HepG2 (cell line): ENCODE results near the gene PPP1R15A. TPM values are rescaled to one million over a fixed set of nuclear protein-coding genes. Genes with fewer than 3 reads are reported as not detected.

Source experiments
- ATAC-seq: fragments of 200-7000 bp; cut with Tn5 transposase; 3 replicates; pipeline ENCODE4 v1.9.1; 2020; ENCODE audit warnings: mild to moderate bottlenecking, moderate library complexity
- BruUV-seq: library from RNA; stranded (reverse); fragments of 400-500 nt; replicated peaks from 2 replicates; lab custom pipeline; 2021; lab: Mats Ljungman, UMichigan
- CTCF ChIA-PET: fragments of 300-600 bp; formaldehyde crosslinking; extraction: SDS; loops from one replicate; lab custom pipeline; 2021; ENCODE audit warnings: low total read pairs, inconsistent platforms, low intra/inter-chr PET ratio; lab: Yijun Ruan, JAX
- POLR2A ChIA-PET: fragments of 350-600 bp; sonication (Branson Sonifier 250); formaldehyde crosslinking; loops from one replicate; lab custom pipeline; 2020; ENCODE audit warnings: antibody characterized with exemption, inconsistent platforms; lab: Yijun Ruan, JAX
- DNase-seq: peaks from one replicate; pipeline ENCODE4 v3.0.0-alpha.2; 2015; ENCODE audit warnings: low spot score
- FAIRE-seq: peaks from 3 replicates; lab custom pipeline; 2011; peaks lifted over from hg19 to GRCh38; lab: Jason Lieb, UNC
- H2AFZ ChIP-seq: one replicate; pipeline ENCODE4 v1.6.1; 2011; ENCODE audit warnings: low read length, inconsistent platforms
- H3K27ac ChIP-seq: fragments of 300-600 bp; 3 replicates; pipeline ENCODE4 v1.8.0; 2011; ENCODE audit warnings: mixed run types, mild to moderate bottlenecking, mixed read lengths, low read length, inconsistent platforms; ENCODE audit not compliant: insufficient read depth; ENCODE audit errors: extremely low read length
- H3K27me3 ChIP-seq, 2 experiments: fragments of 200-600 bp in 1 of 2; 2 replicates in 1 of 2; 3 replicates in 1 of 2; pipeline versions ENCODE4 v1.6.0 to v1.8.0; 2011; ENCODE audit warnings: low read length in 2 of 2, mild to moderate bottlenecking in 2 of 2, moderate library complexity in 2 of 2, inconsistent platforms in 1 of 2; ENCODE audit not compliant: insufficient read depth in 2 of 2, control insufficient read depth in 1 of 2
- H3K36me3 ChIP-seq, 2 experiments: fragments of 200-600 bp in 1 of 2; replicated peaks in 1 of 2; 2 replicates in 1 of 2; 3 replicates in 1 of 2; pipeline versions ENCODE4 v1.5.1 to v1.8.0; 2011; ENCODE audit warnings: low read length in 2 of 2, inconsistent platforms in 1 of 2; ENCODE audit not compliant: insufficient read depth in 2 of 2, control insufficient read depth in 1 of 2
- H3K4me1 ChIP-seq: 2 replicates; pipeline ENCODE4 v1.5.1; 2012; ENCODE audit warnings: low read length, inconsistent platforms; ENCODE audit not compliant: insufficient read depth
- H3K4me2 ChIP-seq: 2 replicates; pipeline ENCODE4 v1.6.0; 2011; ENCODE audit warnings: low read depth, low read length, inconsistent platforms
- H3K4me3 ChIP-seq, 3 experiments: fragments of 200-600 bp in 1 of 3; sonication (generic), shearing (Covaris generic) in 1 of 3; replicated peaks in 1 of 3; 2 replicates each; pipeline ENCODE4 v1.5.1; 2011 to 2016; ENCODE audit warnings: low read length in 3 of 3, inconsistent platforms in 2 of 3, low read depth in 2 of 3, mild to moderate bottlenecking in 2 of 3, control low read depth in 1 of 3, mixed read lengths in 1 of 3; ENCODE audit not compliant: insufficient read depth in 1 of 3
- H3K79me2 ChIP-seq: one replicate; pipeline ENCODE4 v1.6.1; 2011; ENCODE audit warnings: low read length, inconsistent platforms; ENCODE audit not compliant: insufficient read depth
- H3K9ac ChIP-seq: 2 replicates; pipeline ENCODE4 v1.6.0; 2011; ENCODE audit warnings: mild to moderate bottlenecking, low read depth, low read length, inconsistent platforms; ENCODE audit not compliant: insufficient read depth
- H3K9me3 ChIP-seq: 2 replicates; pipeline ENCODE4 v1.5.1; 2012; ENCODE audit warnings: mild to moderate bottlenecking, low read length
- H4K20me1 ChIP-seq: 2 replicates; pipeline ENCODE4 v1.6.0; 2011; ENCODE audit warnings: inconsistent platforms, mild to moderate bottlenecking, low read length, moderate library complexity; ENCODE audit not compliant: insufficient read depth
- EED ChIP-seq: sonication (generic); formaldehyde crosslinking; IDR thresholded peaks from 2 replicates; pipeline ENCODE4 v1.5.0; 2020; ENCODE audit warnings: mild to moderate bottlenecking, missing genetic modification reagents
- ISL2 ChIP-seq: sonication (generic); formaldehyde crosslinking; IDR thresholded peaks from 2 replicates; pipeline ENCODE4 v1.5.0; 2020; ENCODE audit warnings: missing genetic modification reagents
- KDM3A ChIP-seq: IDR thresholded peaks from 2 replicates; pipeline ENCODE4 v1.6.1; 2018; ENCODE audit warnings: low read depth, missing compliant biosample characterization
- RBM22 ChIP-seq: fragments of 200-400 bp; formaldehyde crosslinking; optimal IDR thresholded peaks from 2 replicates; pipeline ENCODE3; 2017; ENCODE audit warnings: mild to moderate bottlenecking, low read length, moderate library complexity
- ZFP1 ChIP-seq: IDR thresholded peaks from 2 replicates; pipeline ENCODE4 v1.6.1; 2016
- ZNF230 ChIP-seq: sonication (generic); formaldehyde crosslinking; IDR thresholded peaks from 2 replicates; pipeline ENCODE4 v1.4.0; 2020; ENCODE audit warnings: mild to moderate bottlenecking, missing genetic modification reagents
- ZNF644 ChIP-seq: IDR thresholded peaks from 2 replicates; pipeline ENCODE4 v1.6.1; 2016; ENCODE audit warnings: low read depth
- WGBS: methylation state at CpG from one replicate; pipeline ENCODE4 v1.1.6; 2017; ENCODE audit warnings: low lambda C conversion rate; 5-methylcytosine and 5-hydroxymethylcytosine counted together
- in situ Hi-C: cut with HindIII; loops from 2 replicates; pipeline ENCODE4 v1.10.0; 2017; ENCODE audit warnings: low pct_unique_long_range_greater_than_20kb; ENCODE audit not compliant: extremely low pct_ligation_motif_present
- intact Hi-C: fragments of 100-400 bp; cut with micrococcal nuclease; formaldehyde crosslinking; loops from one replicate; pipeline ENCODE4 v1.10.0; 2022; ENCODE audit not compliant: unreplicated experiment
- polyA plus RNA-seq, 8 experiments: library from polyadenylated mRNA; depleted of rRNA in 3 of 8; stranded (reverse) in 7 of 8; unstranded in 1 of 8; fragments of >200 nt; fragmentation: Illumina TruSeq in 4 of 8; extraction: Trizol in 4 of 8; gene quantifications; 2 replicates each; pipeline versions ENCODE4 v1.2.1 to v1.2.3, GENCODE V29; 2011 to 2016; ENCODE audit warnings: low read depth in 4 of 8, missing spikeins in 1 of 8, mixed read lengths in 1 of 8; ENCODE audit not compliant: insufficient read depth in 1 of 8
- total RNA-seq, 5 experiments: library from RNA; depleted of rRNA; stranded (reverse); fragments of >200 nt; fragmentation: Illumina TruSeq; extraction: Trizol; gene quantifications; 2 replicates each; pipeline ENCODE4 v1.2.3, GENCODE V29; 2016; ENCODE audit warnings: low read depth in 1 of 5
- TF ChIP-seq, protein P1 (sequence below): sonication (generic); formaldehyde crosslinking; IDR thresholded peaks from 2 replicates; pipeline ENCODE4 v1.5.0; 2020; ENCODE audit warnings: mild to moderate bottlenecking, missing genetic modification reagents, borderline replicate concordance
- TF ChIP-seq, protein P2 (sequence below), 2 experiments: sonication (generic) in 1 of 2; formaldehyde crosslinking in 1 of 2; IDR thresholded peaks; 2 replicates each; pipeline versions ENCODE4 v1.4.0 to v1.6.1; 2018 to 2020; ENCODE audit warnings: missing genetic modification reagents in 2 of 2, borderline replicate concordance in 1 of 2, low read depth in 1 of 2, mild to moderate bottlenecking in 1 of 2, missing biosample characterization in 1 of 2
- TF ChIP-seq, protein P3 (sequence below): sonication (generic); formaldehyde crosslinking; IDR thresholded peaks from 2 replicates; pipeline ENCODE4 v1.4.0; 2020; ENCODE audit warnings: missing genetic modification reagents, borderline replicate concordance
- TF ChIP-seq, protein P4 (sequence below): sonication (generic); formaldehyde crosslinking; IDR thresholded peaks from 2 replicates; pipeline ENCODE4 v1.5.0; 2020; ENCODE audit warnings: missing genetic modification reagents
- TF ChIP-seq, protein P5 (sequence below): sonication (generic); formaldehyde crosslinking; IDR thresholded peaks from 2 replicates; pipeline ENCODE4 v1.8.0; 2022; ENCODE audit warnings: mild to moderate bottlenecking, missing genetic modification reagents, moderate library complexity
- TF ChIP-seq, protein P6 (sequence below): sonication (generic); formaldehyde crosslinking; IDR thresholded peaks from 2 replicates; pipeline ENCODE4 v1.5.0; 2020; ENCODE audit warnings: missing genetic modification reagents
- TF ChIP-seq, protein P7 (sequence below): sonication (generic); formaldehyde crosslinking; IDR thresholded peaks from 2 replicates; pipeline ENCODE4 v1.5.0; 2020; ENCODE audit warnings: mild to moderate bottlenecking, missing genetic modification reagents

Gene PPP1R15A
- total and polyA plus RNA-seq, 2 of the 13 experiments (the other 11 are each of a cell fraction or from before 2014, with no cell fraction given), result 15.6 to 18.5 TPM

DNA sequence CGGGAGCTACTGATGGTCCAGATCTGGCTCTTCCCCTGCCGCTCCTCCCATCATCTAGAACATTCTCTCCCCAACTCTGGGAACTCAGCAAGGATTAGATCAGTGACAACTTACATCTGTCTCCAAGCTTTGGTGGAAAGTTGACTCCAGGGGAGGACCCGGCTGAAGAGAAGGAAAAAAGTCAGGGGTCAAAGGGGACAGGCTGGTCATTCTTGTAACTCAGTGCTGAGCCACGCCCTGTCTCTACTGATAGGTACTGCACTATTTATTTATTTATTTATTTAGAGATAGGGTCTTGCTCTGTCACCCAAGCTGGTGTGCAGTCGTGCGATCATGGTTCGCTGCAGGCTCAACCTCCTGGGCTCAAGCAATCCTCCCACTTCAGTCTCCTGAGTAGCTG is 18.1 kb upstream of the PPP1R15A start:
- H3K79me2 ChIP-seq, result no peaks in the 10 kb centered on the region
- no peaks in the 10 kb centered on the region; the same call in 1 of the 2 replicates for H3K4me1 ChIP-seq
- H2AFZ ChIP-seq, result no peak overlapping the region
- H3K4me2 ChIP-seq, result no peak overlapping the region
- no peak overlapping the region for H3K27ac ChIP-seq
- no peaks in the 10 kb centered on the region for H4K20me1 ChIP-seq
- H3K27me3 ChIP-seq, result no peaks in the 10 kb centered on the region; a peak in 1 of 5 replicates
- intact Hi-C loops (no loop called here), in situ Hi-C loops (no loop called here)
- POLR2A ChIA-PET, result interaction anchor here (0.7 kb wide), 1 partner anchor 22 kb away, joined by 4 read pairs; no protein-coding TSS in a partner anchor
- DNase-seq, result no peak
- BruUV-seq, result no TSS peak
- FAIRE-seq, result no peak
- no peaks in the 10 kb centered on the region for H3K9me3 ChIP-seq
- CTCF ChIA-PET, result no interaction called here
- ATAC-seq, result no peak
- WGBS, result 95% methylated on average over 7 of the region's 7 CpGs
- H3K36me3 ChIP-seq, result no peaks in the 10 kb centered on the region
- H3K9ac ChIP-seq, result no peak overlapping the region
- no peak overlapping the region for H3K4me3 ChIP-seq
- TF ChIP-seq, protein P1, sequence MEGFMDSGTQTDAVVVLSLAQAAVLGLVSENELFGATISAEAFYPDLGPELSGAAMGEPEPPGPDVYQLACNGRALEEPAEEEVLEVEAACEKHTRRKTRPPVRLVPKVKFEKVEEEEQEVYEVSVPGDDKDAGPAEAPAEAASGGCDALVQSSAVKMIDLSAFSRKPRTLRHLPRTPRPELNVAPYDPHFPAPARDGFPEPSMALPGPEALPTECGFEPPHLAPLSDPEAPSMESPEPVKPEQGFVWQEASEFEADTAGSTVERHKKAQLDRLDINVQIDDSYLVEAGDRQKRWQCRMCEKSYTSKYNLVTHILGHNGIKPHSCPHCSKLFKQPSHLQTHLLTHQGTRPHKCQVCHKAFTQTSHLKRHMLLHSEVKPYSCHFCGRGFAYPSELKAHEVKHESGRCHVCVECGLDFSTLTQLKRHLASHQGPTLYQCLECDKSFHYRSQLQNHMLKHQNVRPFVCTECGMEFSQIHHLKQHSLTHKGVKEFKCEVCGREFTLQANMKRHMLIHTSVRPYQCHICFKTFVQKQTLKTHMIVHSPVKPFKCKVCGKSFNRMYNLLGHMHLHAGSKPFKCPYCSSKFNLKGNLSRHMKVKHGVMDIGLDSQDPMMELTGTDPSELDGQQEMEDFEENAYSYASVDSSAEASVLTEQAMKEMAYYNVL, result no peak
- TF ChIP-seq, protein P2, sequence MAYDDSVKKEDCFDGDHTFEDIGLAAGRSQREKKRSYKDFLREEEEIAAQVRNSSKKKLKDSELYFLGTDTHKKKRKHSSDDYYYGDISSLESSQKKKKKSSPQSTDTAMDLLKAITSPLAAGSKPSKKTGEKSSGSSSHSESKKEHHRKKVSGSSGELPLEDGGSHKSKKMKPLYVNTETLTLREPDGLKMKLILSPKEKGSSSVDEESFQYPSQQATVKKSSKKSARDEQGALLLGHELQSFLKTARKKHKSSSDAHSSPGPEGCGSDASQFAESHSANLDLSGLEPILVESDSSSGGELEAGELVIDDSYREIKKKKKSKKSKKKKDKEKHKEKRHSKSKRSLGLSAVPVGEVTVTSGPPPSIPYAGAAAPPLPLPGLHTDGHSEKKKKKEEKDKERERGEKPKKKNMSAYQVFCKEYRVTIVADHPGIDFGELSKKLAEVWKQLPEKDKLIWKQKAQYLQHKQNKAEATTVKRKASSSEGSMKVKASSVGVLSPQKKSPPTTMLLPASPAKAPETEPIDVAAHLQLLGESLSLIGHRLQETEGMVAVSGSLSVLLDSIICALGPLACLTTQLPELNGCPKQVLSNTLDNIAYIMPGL (CRISPR knock-in tag; IDR thresholded peaks at IDR 0.05; ENCODE audit: borderline replicate concordance in 1 of 2, low read depth in 1 of 2), result no peak
- TF ChIP-seq, protein P3, sequence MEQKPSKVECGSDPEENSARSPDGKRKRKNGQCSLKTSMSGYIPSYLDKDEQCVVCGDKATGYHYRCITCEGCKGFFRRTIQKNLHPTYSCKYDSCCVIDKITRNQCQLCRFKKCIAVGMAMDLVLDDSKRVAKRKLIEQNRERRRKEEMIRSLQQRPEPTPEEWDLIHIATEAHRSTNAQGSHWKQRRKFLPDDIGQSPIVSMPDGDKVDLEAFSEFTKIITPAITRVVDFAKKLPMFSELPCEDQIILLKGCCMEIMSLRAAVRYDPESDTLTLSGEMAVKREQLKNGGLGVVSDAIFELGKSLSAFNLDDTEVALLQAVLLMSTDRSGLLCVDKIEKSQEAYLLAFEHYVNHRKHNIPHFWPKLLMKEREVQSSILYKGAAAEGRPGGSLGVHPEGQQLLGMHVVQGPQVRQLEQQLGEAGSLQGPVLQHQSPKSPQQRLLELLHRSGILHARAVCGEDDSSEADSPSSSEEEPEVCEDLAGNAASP (CRISPR knock-in tag), result no peak
- TF ChIP-seq ZNF230 (CRISPR knock-in tag), result no peak
- TF ChIP-seq, protein P4, sequence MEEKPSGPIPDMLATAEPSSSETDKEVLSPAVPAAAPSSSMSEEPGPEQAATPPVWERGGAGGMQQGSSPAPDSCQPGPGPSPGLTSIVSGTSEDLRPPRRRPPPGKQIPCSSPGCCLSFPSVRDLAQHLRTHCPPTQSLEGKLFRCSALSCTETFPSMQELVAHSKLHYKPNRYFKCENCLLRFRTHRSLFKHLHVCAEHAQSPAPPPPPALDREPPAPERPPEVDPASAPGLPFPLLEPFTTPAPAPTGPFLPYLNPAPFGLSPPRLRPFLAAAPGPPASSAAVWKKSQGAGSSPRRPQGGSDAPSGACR (CRISPR knock-in tag), result no peak
- no peak for TF ChIP-seq RBM22
- TF ChIP-seq KDM3A (CRISPR knock-in tag), result no peak
- no peak for TF ChIP-seq ISL2
- no peak for TF ChIP-seq EED (CRISPR knock-in tag)
- TF ChIP-seq, protein P5, sequence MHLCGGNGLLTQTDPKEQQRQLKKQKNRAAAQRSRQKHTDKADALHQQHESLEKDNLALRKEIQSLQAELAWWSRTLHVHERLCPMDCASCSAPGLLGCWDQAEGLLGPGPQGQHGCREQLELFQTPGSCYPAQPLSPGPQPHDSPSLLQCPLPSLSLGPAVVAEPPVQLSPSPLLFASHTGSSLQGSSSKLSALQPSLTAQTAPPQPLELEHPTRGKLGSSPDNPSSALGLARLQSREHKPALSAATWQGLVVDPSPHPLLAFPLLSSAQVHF, result no peak
- TF ChIP-seq, protein P6, sequence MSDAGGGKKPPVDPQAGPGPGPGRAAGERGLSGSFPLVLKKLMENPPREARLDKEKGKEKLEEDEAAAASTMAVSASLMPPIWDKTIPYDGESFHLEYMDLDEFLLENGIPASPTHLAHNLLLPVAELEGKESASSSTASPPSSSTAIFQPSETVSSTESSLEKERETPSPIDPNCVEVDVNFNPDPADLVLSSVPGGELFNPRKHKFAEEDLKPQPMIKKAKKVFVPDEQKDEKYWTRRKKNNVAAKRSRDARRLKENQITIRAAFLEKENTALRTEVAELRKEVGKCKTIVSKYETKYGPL, result no peak
- TF ChIP-seq, protein P7, sequence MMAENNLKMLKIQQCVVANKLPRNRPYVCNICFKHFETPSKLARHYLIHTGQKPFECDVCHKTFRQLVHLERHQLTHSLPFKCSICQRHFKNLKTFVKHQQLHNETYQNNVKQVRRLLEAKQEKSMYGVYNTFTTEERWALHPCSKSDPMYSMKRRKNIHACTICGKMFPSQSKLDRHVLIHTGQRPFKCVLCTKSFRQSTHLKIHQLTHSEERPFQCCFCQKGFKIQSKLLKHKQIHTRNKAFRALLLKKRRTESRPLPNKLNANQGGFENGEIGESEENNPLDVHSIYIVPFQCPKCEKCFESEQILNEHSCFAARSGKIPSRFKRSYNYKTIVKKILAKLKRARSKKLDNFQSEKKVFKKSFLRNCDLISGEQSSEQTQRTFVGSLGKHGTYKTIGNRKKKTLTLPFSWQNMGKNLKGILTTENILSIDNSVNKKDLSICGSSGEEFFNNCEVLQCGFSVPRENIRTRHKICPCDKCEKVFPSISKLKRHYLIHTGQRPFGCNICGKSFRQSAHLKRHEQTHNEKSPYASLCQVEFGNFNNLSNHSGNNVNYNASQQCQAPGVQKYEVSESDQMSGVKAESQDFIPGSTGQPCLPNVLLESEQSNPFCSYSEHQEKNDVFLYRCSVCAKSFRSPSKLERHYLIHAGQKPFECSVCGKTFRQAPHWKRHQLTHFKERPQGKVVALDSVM (CRISPR knock-in tag), result no peak
- no peak for TF ChIP-seq ZNF644 (CRISPR knock-in tag)
- no peak for TF ChIP-seq ZFP1 (CRISPR knock-in tag)
